GM12878 (cell line): Measurements from ENCODE around the gene MS4A2. TPM values are rescaled to one million over a fixed set of nuclear protein-coding genes. Genes with fewer than 3 reads are reported as not detected.
"Not testable (repeated sequence)": the region's sequence is repeated elsewhere in the genome, so short reads cannot be mapped to it uniquely, and the experiment has no call there.

ENCODE experiments used
- ATAC-seq: fragments of 200-7000 bp; cut with Tn5 transposase; 3 replicates; pipeline ENCODE4 v1.9.1; 2020; ENCODE audit warnings: mild to moderate bottlenecking, moderate library complexity
- BruUV-seq: library from RNA; stranded (reverse); fragments of 400-500 nt; replicated peaks from 2 replicates; lab custom pipeline; 2021; lab: Mats Ljungman, UMichigan
- CTCF ChIA-PET: fragments of 300-600 bp; sonication (Branson Sonifier 250); formaldehyde crosslinking; extraction: SDS; loops from one replicate; lab custom pipeline; 2021; ENCODE audit warnings: inconsistent platforms; lab: Yijun Ruan, JAX
- POLR2A ChIA-PET: fragments of 350-600 bp; formaldehyde crosslinking; extraction: SDS; loops from one replicate; lab custom pipeline; 2021; ENCODE audit warnings: inconsistent platforms; lab: Charles Lee
- RAD21 ChIA-PET: fragments of 300-600 bp; sonication (Branson Sonifier 250); formaldehyde crosslinking; loops from one replicate; lab custom pipeline; 2023; ENCODE audit warnings: antibody characterized with exemption; ENCODE audit not compliant: unreplicated experiment; lab: Charles Lee
- SMC1A ChIA-PET: fragments of 300-600 bp; sonication (Branson Sonifier 250); formaldehyde crosslinking; loops from one replicate; lab custom pipeline; 2023; ENCODE audit not compliant: unreplicated experiment, uncharacterized antibody; lab: Charles Lee
- DNase-seq: peaks from one replicate; pipeline ENCODE4 v3.0.0-alpha.2; 2011; ENCODE audit warnings: low read depth, low spot score
- FAIRE-seq: peaks from 3 replicates; lab custom pipeline; 2011; peaks lifted over from hg19 to GRCh38; lab: Jason Lieb, UNC
- H2AFZ ChIP-seq: 2 replicates; pipeline ENCODE4 v1.6.0; 2011; ENCODE audit warnings: low read depth, low read length, control low read depth; ENCODE audit not compliant: control insufficient read depth
- H3K27ac ChIP-seq: 2 replicates; pipeline ENCODE4 v1.5.1; 2011; ENCODE audit warnings: control low read depth; ENCODE audit not compliant: control insufficient read depth, insufficient read depth
- H3K27me3 ChIP-seq, 2 experiments: replicated peaks in 1 of 2; 2 replicates each; pipeline versions ENCODE4 v1.6.0 to v1.6.1; 2011; ENCODE audit warnings: low read length in 1 of 2; ENCODE audit not compliant: control insufficient read depth in 2 of 2, insufficient read depth in 2 of 2
- H3K36me3 ChIP-seq, 2 experiments: 2 replicates each; pipeline ENCODE4 v1.5.1; 2011; ENCODE audit warnings: low read length in 1 of 2; ENCODE audit not compliant: control insufficient read depth in 2 of 2, insufficient read depth in 2 of 2
- H3K4me1 ChIP-seq: 2 replicates; pipeline ENCODE4 v1.6.1; 2011; ENCODE audit warnings: mild to moderate bottlenecking, low read length, moderate library complexity, mixed read lengths; ENCODE audit not compliant: control insufficient read depth, insufficient read depth
- H3K4me2 ChIP-seq: 2 replicates; pipeline ENCODE4 v1.6.0; 2011; ENCODE audit warnings: control low read depth; ENCODE audit not compliant: control insufficient read depth, insufficient read depth
- H3K4me3 ChIP-seq: fragments of 200-600 bp; sonication (generic); 2 replicates; pipeline ENCODE4 v1.5.1; 2016
- H3K79me2 ChIP-seq: 2 replicates; pipeline ENCODE4 v1.6.0; 2011; ENCODE audit warnings: low read length; ENCODE audit not compliant: control insufficient read depth, insufficient read depth
- H3K9ac ChIP-seq: 2 replicates; pipeline ENCODE4 v1.8.0; 2011; ENCODE audit warnings: low read length, control low read depth, mixed read lengths; ENCODE audit not compliant: control insufficient read depth, insufficient read depth
- H3K9me3 ChIP-seq: replicated peaks from 3 replicates; pipeline ENCODE4 v1.5.1; 2011; ENCODE audit warnings: mild to moderate bottlenecking, low read length; ENCODE audit not compliant: control insufficient read depth, insufficient read depth
- H4K20me1 ChIP-seq: 2 replicates; pipeline ENCODE4 v1.6.0; 2011; ENCODE audit not compliant: control insufficient read depth, insufficient read depth
- HDGF ChIP-seq: fragments of 450-650 bp; IDR thresholded peaks from 2 replicates; pipeline ENCODE4 v1.6.1; 2016; ENCODE audit warnings: antibody characterized with exemption
- SMAD5 ChIP-seq: IDR thresholded peaks from 2 replicates; pipeline ENCODE4 v1.6.1; 2016; ENCODE audit warnings: antibody characterized with exemption, low read depth
- SUPT20H ChIP-seq: IDR thresholded peaks from 2 replicates; pipeline ENCODE4 v1.6.1; 2011; ENCODE audit warnings: low read depth, mild to moderate bottlenecking, low read length, moderate library complexity, borderline replicate concordance; ENCODE audit not compliant: control insufficient read depth
- ZBTB33 ChIP-seq: fragments of 450-650 bp; IDR thresholded peaks from 2 replicates; pipeline ENCODE4 v1.6.1; 2017; ENCODE audit warnings: mild to moderate bottlenecking
- ZBTB4 ChIP-seq: fragments of 450-650 bp; formaldehyde crosslinking; IDR thresholded peaks from 2 replicates; pipeline ENCODE4 v1.4.0; 2022; ENCODE audit warnings: mild to moderate bottlenecking, moderate library complexity
- WGBS: methylation state at CpG from one replicate; pipeline ENCODE4 v1.1.6; 2016; ENCODE audit warnings: low lambda C conversion rate; ENCODE audit not compliant: insufficient replicate concordance, insufficient coverage; ENCODE audit errors: missing lambda C conversion rate; 5-methylcytosine and 5-hydroxymethylcytosine counted together
- in situ Hi-C: fragments of 300-500 bp; cut with MboI; formaldehyde crosslinking; loops from 9 replicates; pipeline ENCODE4 v1.14.3; 2018; ENCODE audit warnings: mixed read lengths
- intact Hi-C: fragments of 100-400 bp; cut with micrococcal nuclease; formaldehyde crosslinking; loops from one replicate; pipeline ENCODE4 v1.14.2; 2022; ENCODE audit not compliant: unreplicated experiment
- polyA plus RNA-seq, 11 experiments: library from polyadenylated mRNA; depleted of rRNA in 4 of 11; unstranded in 6 of 11; stranded (reverse) in 5 of 11; fragments of >200 nt; fragmentation: Nextera tagmentation in 4 of 11; fragmentation: Illumina TruSeq in 1 of 11; extraction: Ambion mirVana in 4 of 11; extraction: Trizol in 1 of 11; gene quantifications; 1 replicate in 1 of 11; 2 replicates in 10 of 11; pipeline versions ENCODE4 v1.2.1 to v1.2.3, GENCODE V29; 2011 to 2016; ENCODE audit warnings: inconsistent platforms in 2 of 11, missing spikeins in 2 of 11, low read depth in 1 of 11
- total RNA-seq, 4 experiments: library from RNA; depleted of rRNA in 3 of 4; stranded (reverse); fragments of >200 nt in 3 of 4; fragmentation: Illumina TruSeq in 1 of 4; extraction: Trizol in 1 of 4; gene quantifications; 2 replicates each; pipeline versions ENCODE4 v1.2.1 to v1.2.3, GENCODE V29; 2013 to 2021

MS4A2 gene
- total and polyA plus RNA-seq, 10 of the 15 experiments (the other 5 are each of a cell fraction or from before 2014, with no cell fraction given) = not detected

- TF ChIP-seq ZBTB33 = no peak
These were observed at the start of gene MS4A2 (continued) for GRCh38 chr11:60088364-60088763.

GRCh38 chr11:60040109-60040508 is 48.4 kb upstream of the MS4A2 start, which contains the start of gene OOSP2:
Gene OOSP2 (plus strand): TSS chr11:60040409. CDS start chr11:60040460, 51 bp downstream.
- RAD21 ChIA-PET = no interaction called here
- H2AFZ ChIP-seq = no peak within 1 kb of the TSS
- CTCF ChIA-PET = no interaction called here

GRCh38 chr11:60050422-60050821 is 38.0 kb upstream of the MS4A2 start:
- H3K9ac ChIP-seq, H3K9me3 ChIP-seq, ATAC-seq, intact Hi-C loops, H3K27ac ChIP-seq, H3K4me1 ChIP-seq, H2AFZ ChIP-seq, H3K4me2 ChIP-seq, BruUV-seq, SMC1A ChIA-PET, CTCF ChIA-PET, RAD21 ChIA-PET, H3K79me2 ChIP-seq, H3K4me3 ChIP-seq, H3K36me3 ChIP-seq, H4K20me1 ChIP-seq, H3K27me3 ChIP-seq, in situ Hi-C loops, FAIRE-seq, POLR2A ChIA-PET, DNase-seq: not testable (repeated sequence)

More at GRCh38 chr11:60040109-60040508, 48.4 kb upstream of the MS4A2 start, which contains the start of gene OOSP2:
- BruUV-seq = no TSS peak
- DNase-seq (no peak), ATAC-seq (no peak), FAIRE-seq (no peak)
- Histone ChIP-seq H3K4me3 (no peak within 1 kb of the TSS), H3K27me3 (no peaks in the 10 kb centered on the region), H4K20me1 (no peaks in the 10 kb centered on the region), H3K9ac (no peak within 1 kb of the TSS), H3K9me3 (no peaks in the 10 kb centered on the region), H3K36me3 (no peaks in the 10 kb centered on the region), H3K4me1 (no peaks in the 10 kb centered on the region), H3K79me2 (no peaks in the 10 kb centered on the region), H3K4me2 (no peak within 1 kb of the TSS), H3K27ac (no peak within 1 kb of the TSS)
- WGBS = 21% methylated on average over 8 of the region's 8 CpGs
- no peak for TF ChIP-seq HDGF
- TF ChIP-seq ZBTB4 (CRISPR knock-in tag) = no peak
- no peak for TF ChIP-seq SMAD5
- TF ChIP-seq SUPT20H = no peak
- intact Hi-C loops (no loop called here), in situ Hi-C loops (no loop called here)
- POLR2A ChIA-PET = no interaction called here
- SMC1A ChIA-PET = no interaction called here
